K562 (cell line): ENCODE measurements around the gene VARS1. TPM values are rescaled to one million over a fixed set of nuclear protein-coding genes. Genes with fewer than 3 reads are reported as not detected.
A peak's percentile ranks its signal among the peaks of the same experiment; 100 is the strongest.

ENCODE experiments used
- ARID1B ChIP-seq: fragments of 450-650 bp; IDR thresholded peaks from 2 replicates; pipeline ENCODE4 v1.6.1; 2016; ENCODE audit warnings: antibody characterized with exemption, mild to moderate bottlenecking, inconsistent platforms
- CSDE1 ChIP-seq, 2 experiments: fragments of 450-650 bp; IDR thresholded peaks; 2 replicates each; pipeline ENCODE4 v1.6.1; 2016; ENCODE audit warnings: mild to moderate bottlenecking in 1 of 2
- ERF ChIP-seq: fragments of 450-650 bp; formaldehyde crosslinking; IDR thresholded peaks from 2 replicates; pipeline ENCODE4 v1.4.0; 2020; ENCODE audit warnings: mild to moderate bottlenecking, mixed read lengths
- NFYB ChIP-seq: IDR thresholded peaks from 2 replicates; pipeline ENCODE4 v1.6.1; 2011; ENCODE audit warnings: mild to moderate bottlenecking, moderate library complexity; ENCODE audit not compliant: insufficient read length; ENCODE audit errors: extremely low read depth
- OTX1 ChIP-seq: fragments of 450-650 bp; formaldehyde crosslinking; IDR thresholded peaks from 2 replicates; pipeline ENCODE4 v1.4.0; 2022; ENCODE audit warnings: mild to moderate bottlenecking
- SAFB ChIP-seq: fragments of 200-400 bp; formaldehyde crosslinking; IDR thresholded peaks from 2 replicates; pipeline ENCODE4 v1.6.1; 2017; ENCODE audit warnings: low read depth, low read length, borderline replicate concordance
- SNRNP70 ChIP-seq: fragments of 200-400 bp; formaldehyde crosslinking; optimal IDR thresholded peaks from 2 replicates; pipeline ENCODE3; 2017; ENCODE audit warnings: low read depth, low read length
- TRIM28 ChIP-seq: fragments of 450-650 bp; IDR thresholded peaks from 2 replicates; pipeline ENCODE4 v1.6.1; 2017
- ZNF140 ChIP-seq: fragments of 250-450 bp; sonication (Bioruptor Pico); IDR thresholded peaks from 2 replicates; pipeline ENCODE4 v1.8.0; 2021; ENCODE audit warnings: moderate library complexity, mild to moderate bottlenecking, inconsistent platforms
- ZNF699 ChIP-seq: fragments of 250-450 bp; sonication (Bioruptor Pico); IDR thresholded peaks from 2 replicates; pipeline ENCODE4 v1.8.0; 2021; ENCODE audit warnings: mild to moderate bottlenecking, moderate library complexity; ENCODE audit not compliant: insufficient replicate concordance
- ZSCAN32 ChIP-seq: fragments of 450-650 bp; formaldehyde crosslinking; IDR thresholded peaks from 2 replicates; pipeline ENCODE4 v1.4.0; 2020; ENCODE audit warnings: mild to moderate bottlenecking, moderate library complexity
- polyA plus RNA-seq, 8 experiments: library from polyadenylated mRNA; depleted of rRNA in 4 of 8; stranded (reverse) in 5 of 8; unstranded in 3 of 8; fragments of >200 nt; fragmentation: Nextera tagmentation in 2 of 8; fragmentation: Illumina TruSeq in 1 of 8; extraction: Ambion mirVana in 2 of 8; extraction: Trizol in 1 of 8; gene quantifications; 2 replicates each; pipeline versions ENCODE4 v1.2.1 to v1.2.3, GENCODE V29; 2011 to 2014; ENCODE audit warnings: inconsistent platforms in 1 of 8, missing spikeins in 1 of 8
- total RNA-seq, 7 experiments: library from RNA; depleted of rRNA in 6 of 7; stranded (reverse); fragments of >200 nt in 6 of 7; fragmentation: Illumina TruSeq in 2 of 7; extraction: Trizol in 2 of 7; gene quantifications; 2 replicates each; pipeline versions ENCODE4 v1.2.1 to v1.2.3, GENCODE V29; 2011 to 2021; ENCODE audit warnings: low replicate concordance in 1 of 7
- TF ChIP-seq, protein P1 (sequence below): IDR thresholded peaks from 3 replicates; pipeline ENCODE4 v1.6.1; 2011; ENCODE audit warnings: borderline replicate concordance, mild to moderate bottlenecking, moderate library complexity; ENCODE audit not compliant: insufficient read length; ENCODE audit errors: extremely low read depth
- TF ChIP-seq, protein P2 (sequence below): fragments of 450-650 bp; formaldehyde crosslinking; IDR thresholded peaks from 2 replicates; pipeline ENCODE4 v1.4.0; 2020; ENCODE audit warnings: mild to moderate bottlenecking, moderate library complexity
- TF ChIP-seq, protein P3 (sequence below), 2 experiments: IDR thresholded peaks; 2 replicates each; pipeline ENCODE4 v1.6.1; 2011; ENCODE audit warnings: borderline replicate concordance in 1 of 2, control low read depth in 1 of 2, low read depth in 1 of 2, low read length in 1 of 2, mild to moderate bottlenecking in 1 of 2, mixed read lengths in 1 of 2, moderate library complexity in 1 of 2; ENCODE audit not compliant: insufficient read depth in 1 of 2, insufficient read length in 1 of 2, poor library complexity in 1 of 2, severe bottlenecking in 1 of 2; ENCODE audit errors: extremely low read depth in 1 of 2
- TF ChIP-seq, protein P4 (sequence below): fragments of 250-450 bp; sonication (Bioruptor Pico); IDR thresholded peaks from 2 replicates; pipeline ENCODE4 v1.8.0; 2021; ENCODE audit warnings: borderline replicate concordance, mild to moderate bottlenecking, moderate library complexity; ENCODE audit not compliant: poor library complexity, severe bottlenecking

Gene VARS1
- total and polyA plus RNA-seq, 9 of the 15 experiments (the other 6 are each of a cell fraction or from before 2014, with no cell fraction given): 2.9 to 488 (median 130) TPM

DNA sequence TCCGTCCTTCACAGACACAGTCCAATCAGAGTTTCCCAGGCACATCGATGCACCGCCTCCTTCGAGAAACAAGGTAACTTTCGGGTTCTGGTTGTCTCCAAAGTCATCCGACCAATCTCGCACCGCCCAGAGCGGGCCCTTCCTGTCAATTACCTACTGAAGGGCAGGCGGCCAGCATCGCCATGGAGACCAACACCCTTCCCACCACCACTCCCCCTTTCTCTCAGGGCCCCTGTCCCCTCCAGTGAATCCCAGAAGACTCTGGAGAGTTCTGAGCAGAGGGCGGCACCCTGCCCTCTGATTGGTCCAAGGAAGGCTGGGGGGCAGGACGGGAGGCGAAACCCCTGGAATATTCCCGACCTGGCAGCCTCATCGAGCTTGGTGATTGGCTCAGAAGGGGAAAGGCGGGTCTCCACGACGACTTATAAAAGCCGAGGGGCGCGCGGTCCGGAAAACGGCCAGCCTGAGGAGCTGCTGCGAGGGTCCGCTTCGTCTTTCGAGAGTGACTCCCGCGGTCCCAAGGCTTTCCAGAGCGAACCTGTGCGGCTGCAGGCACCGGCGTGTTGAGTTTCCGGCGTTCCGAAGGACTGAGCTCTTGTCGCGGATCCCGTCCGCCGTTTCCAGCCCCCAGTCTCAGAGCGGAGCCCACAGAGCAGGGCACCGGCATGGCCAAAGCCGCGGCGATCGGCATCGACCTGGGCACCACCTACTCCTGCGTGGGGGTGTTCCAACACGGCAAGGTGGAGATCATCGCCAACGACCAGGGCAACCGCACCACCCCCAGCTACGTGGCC, 31.9 kb upstream of the VARS1 start, which contains the start of gene HSPA1B (continued):
- TF ChIP-seq, protein P1, sequence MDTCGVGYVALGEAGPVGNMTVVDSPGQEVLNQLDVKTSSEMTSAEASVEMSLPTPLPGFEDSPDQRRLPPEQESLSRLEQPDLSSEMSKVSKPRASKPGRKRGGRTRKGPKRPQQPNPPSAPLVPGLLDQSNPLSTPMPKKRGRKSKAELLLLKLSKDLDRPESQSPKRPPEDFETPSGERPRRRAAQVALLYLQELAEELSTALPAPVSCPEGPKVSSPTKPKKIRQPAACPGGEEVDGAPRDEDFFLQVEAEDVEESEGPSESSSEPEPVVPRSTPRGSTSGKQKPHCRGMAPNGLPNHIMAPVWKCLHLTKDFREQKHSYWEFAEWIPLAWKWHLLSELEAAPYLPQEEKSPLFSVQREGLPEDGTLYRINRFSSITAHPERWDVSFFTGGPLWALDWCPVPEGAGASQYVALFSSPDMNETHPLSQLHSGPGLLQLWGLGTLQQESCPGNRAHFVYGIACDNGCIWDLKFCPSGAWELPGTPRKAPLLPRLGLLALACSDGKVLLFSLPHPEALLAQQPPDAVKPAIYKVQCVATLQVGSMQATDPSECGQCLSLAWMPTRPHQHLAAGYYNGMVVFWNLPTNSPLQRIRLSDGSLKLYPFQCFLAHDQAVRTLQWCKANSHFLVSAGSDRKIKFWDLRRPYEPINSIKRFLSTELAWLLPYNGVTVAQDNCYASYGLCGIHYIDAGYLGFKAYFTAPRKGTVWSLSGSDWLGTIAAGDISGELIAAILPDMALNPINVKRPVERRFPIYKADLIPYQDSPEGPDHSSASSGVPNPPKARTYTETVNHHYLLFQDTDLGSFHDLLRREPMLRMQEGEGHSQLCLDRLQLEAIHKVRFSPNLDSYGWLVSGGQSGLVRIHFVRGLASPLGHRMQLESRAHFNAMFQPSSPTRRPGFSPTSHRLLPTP: no peak
- TF ChIP-seq ZSCAN32 (0 out of 2 replicates have a peak, but pooled peaks have one; percentile 61), ARID1B (no peak), CSDE1 (IDR thresholded peaks at IDR 0.05) (no peak), ERF (CRISPR knock-in tag) (peak; percentile 96), OTX1 (CRISPR knock-in tag) (peak; percentile 98), SAFB (no peak), ZNF140 (CRISPR knock-in tag) (no peak), NFYB (peak; percentile 82), ZNF699 (CRISPR knock-in tag) (no peak), TRIM28 (0 out of 2 replicates have a peak, but pooled peaks have one; percentile 51), SNRNP70 (no peak)
- TF ChIP-seq, protein P2, sequence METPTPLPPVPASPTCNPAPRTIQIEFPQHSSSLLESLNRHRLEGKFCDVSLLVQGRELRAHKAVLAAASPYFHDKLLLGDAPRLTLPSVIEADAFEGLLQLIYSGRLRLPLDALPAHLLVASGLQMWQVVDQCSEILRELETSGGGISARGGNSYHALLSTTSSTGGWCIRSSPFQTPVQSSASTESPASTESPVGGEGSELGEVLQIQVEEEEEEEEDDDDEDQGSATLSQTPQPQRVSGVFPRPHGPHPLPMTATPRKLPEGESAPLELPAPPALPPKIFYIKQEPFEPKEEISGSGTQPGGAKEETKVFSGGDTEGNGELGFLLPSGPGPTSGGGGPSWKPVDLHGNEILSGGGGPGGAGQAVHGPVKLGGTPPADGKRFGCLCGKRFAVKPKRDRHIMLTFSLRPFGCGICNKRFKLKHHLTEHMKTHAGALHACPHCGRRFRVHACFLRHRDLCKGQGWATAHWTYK (CRISPR knock-in tag): peak; percentile 96
- TF ChIP-seq, protein P3, sequence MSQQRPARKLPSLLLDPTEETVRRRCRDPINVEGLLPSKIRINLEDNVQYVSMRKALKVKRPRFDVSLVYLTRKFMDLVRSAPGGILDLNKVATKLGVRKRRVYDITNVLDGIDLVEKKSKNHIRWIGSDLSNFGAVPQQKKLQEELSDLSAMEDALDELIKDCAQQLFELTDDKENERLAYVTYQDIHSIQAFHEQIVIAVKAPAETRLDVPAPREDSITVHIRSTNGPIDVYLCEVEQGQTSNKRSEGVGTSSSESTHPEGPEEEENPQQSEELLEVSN (IDR thresholded peaks at IDR 0.05; ENCODE audit: borderline replicate concordance in 1 of 2, extremely low read depth in 1 of 2, insufficient read depth in 1 of 2, insufficient read length in 1 of 2, low read depth in 1 of 2, low read length in 1 of 2, poor library complexity in 1 of 2, severe bottlenecking in 1 of 2): peak; percentile 21 to 80
- TF ChIP-seq, protein P4, sequence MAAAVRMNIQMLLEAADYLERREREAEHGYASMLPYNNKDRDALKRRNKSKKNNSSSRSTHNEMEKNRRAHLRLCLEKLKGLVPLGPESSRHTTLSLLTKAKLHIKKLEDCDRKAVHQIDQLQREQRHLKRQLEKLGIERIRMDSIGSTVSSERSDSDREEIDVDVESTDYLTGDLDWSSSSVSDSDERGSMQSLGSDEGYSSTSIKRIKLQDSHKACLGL (CRISPR knock-in tag): peak; percentile 17
